HCT116 (cell line): ENCODE measurements around the gene C1orf105. TPM values are rescaled to one million over a fixed set of nuclear protein-coding genes. Genes with fewer than 3 reads are reported as not detected.

Experiments
- ATAC-seq: fragments of 200-7000 bp; cut with Tn5 transposase; 2 replicates; pipeline ENCODE4 v1.9.1; 2020; ENCODE audit warnings: mild to moderate bottlenecking, moderate library complexity
- BruUV-seq: library from RNA; stranded (reverse); fragments of 400-500 nt; replicated peaks from 2 replicates; lab custom pipeline; 2021; lab: Mats Ljungman, UMichigan
- CTCF ChIA-PET: fragments of 300-600 bp; sonication (Branson Sonifier 250); formaldehyde crosslinking; loops from one replicate; lab custom pipeline; 2021; ENCODE audit warnings: antibody characterized with exemption; lab: Charles Lee
- POLR2A ChIA-PET: fragments of 300-600, 350-600 bp; sonication (Branson Sonifier 250); formaldehyde crosslinking; loops from one replicate; lab custom pipeline; 2021; ENCODE audit warnings: antibody characterized with exemption; lab: Charles Lee
- RAD21 ChIA-PET, 2 experiments: fragments of 300-600 bp; sonication (Branson Sonifier 250); formaldehyde crosslinking; loops; one replicate each; lab custom pipeline; 2023; ENCODE audit warnings: low total read pairs in 2 of 2; ENCODE audit not compliant: uncharacterized antibody in 2 of 2, unreplicated experiment in 2 of 2, low non-redundant PET in 1 of 2; lab: Charles Lee
- DNase-seq: peaks from one replicate; pipeline ENCODE4 v3.0.0-alpha.2; 2010; ENCODE audit warnings: low read depth, low spot score
- H2AFZ ChIP-seq: fragments of 200-600 bp; shearing (Covaris generic), sonication (generic); 2 replicates; pipeline ENCODE4 v1.6.1; 2017; ENCODE audit warnings: low read depth, mixed run types, mixed read lengths, antibody characterized with exemption, low read length; ENCODE audit not compliant: poor library complexity, severe bottlenecking
- H3K27ac ChIP-seq: 2 replicates; pipeline ENCODE4 v1.5.1; 2012; ENCODE audit warnings: low read depth, low read length
- H3K27me3 ChIP-seq: fragments of 200-600 bp; sonication (generic); 2 replicates; pipeline ENCODE4 v1.6.1; 2016; ENCODE audit warnings: mixed run types, low read length, mixed read lengths; ENCODE audit not compliant: insufficient read depth
- H3K36me3 ChIP-seq, 2 experiments: fragments of 200-500 bp in 1 of 2; fragments of 200-600 bp in 1 of 2; sonication (Bioruptor generic) in 1 of 2; sonication (generic) in 1 of 2; 2 replicates each; pipeline versions ENCODE4 v1.5.1 to v1.6.1; 2014 to 2016; ENCODE audit warnings: low read length in 2 of 2, inconsistent platforms in 1 of 2, mixed read lengths in 1 of 2, mixed run types in 1 of 2; ENCODE audit not compliant: insufficient read depth in 2 of 2, control insufficient read depth in 1 of 2
- H3K4me1 ChIP-seq, 2 experiments: fragments of 200-600 bp in 1 of 2; sonication (generic) in 1 of 2; 2 replicates each; pipeline versions ENCODE4 v1.5.1 to v1.6.1; 2012 to 2017; ENCODE audit warnings: low read length in 2 of 2, inconsistent platforms in 1 of 2, mild to moderate bottlenecking in 1 of 2, mixed read lengths in 1 of 2, mixed run types in 1 of 2, moderate library complexity in 1 of 2; ENCODE audit not compliant: insufficient read depth in 2 of 2, control insufficient read depth in 1 of 2
- H3K4me2 ChIP-seq: fragments of 200-600 bp; sonication (generic); 2 replicates; pipeline ENCODE4 v1.6.1; 2017; ENCODE audit warnings: mixed run types, low read length, mixed read lengths
- H3K4me3 ChIP-seq, 2 experiments: fragments of 200-600 bp in 1 of 2; sonication (generic) in 1 of 2; replicated peaks in 1 of 2; 2 replicates each; pipeline ENCODE4 v1.5.1; 2011 to 2016; ENCODE audit warnings: low read length in 2 of 2, control low read depth in 1 of 2, low read depth in 1 of 2, mild to moderate bottlenecking in 1 of 2, mixed read lengths in 1 of 2, mixed run types in 1 of 2
- H3K79me2 ChIP-seq: fragments of 200-600 bp; sonication (generic); 2 replicates; pipeline ENCODE4 v1.6.1; 2017; ENCODE audit warnings: mild to moderate bottlenecking, mixed run types, low read length, moderate library complexity, mixed read lengths; ENCODE audit not compliant: insufficient read depth
- H3K9ac ChIP-seq: fragments of 200-600 bp; sonication (generic); 2 replicates; pipeline ENCODE4 v1.6.1; 2016; ENCODE audit warnings: low read length, mixed read lengths
- H3K9me2 ChIP-seq: fragments of 200-600 bp; sonication (generic), shearing (Covaris generic); 2 replicates; pipeline ENCODE4 v1.6.1; 2017; ENCODE audit warnings: mixed run types, mild to moderate bottlenecking, moderate library complexity; ENCODE audit not compliant: insufficient read depth
- H3K9me3 ChIP-seq, 2 experiments: fragments of 200-500 bp in 1 of 2; fragments of 200-600 bp in 1 of 2; sonication (Bioruptor generic) in 1 of 2; sonication (generic) in 1 of 2; 2 replicates each; pipeline ENCODE4 v1.6.1; 2014 to 2017; ENCODE audit warnings: low read length in 2 of 2, mixed read lengths in 2 of 2, inconsistent platforms in 1 of 2, low read depth in 1 of 2, mild to moderate bottlenecking in 1 of 2, mixed run types in 1 of 2, moderate library complexity in 1 of 2; ENCODE audit not compliant: control insufficient read depth in 1 of 2, insufficient read depth in 1 of 2
- H4K20me1 ChIP-seq: fragments of 200-600 bp; sonication (generic), shearing (Covaris generic); 2 replicates; pipeline ENCODE4 v1.6.1; 2017; ENCODE audit warnings: mixed run types, mild to moderate bottlenecking, moderate library complexity; ENCODE audit not compliant: insufficient read depth
- ATF3 ChIP-seq: IDR thresholded peaks from 2 replicates; pipeline ENCODE4 v1.6.1; 2012
- CBX3 ChIP-seq: IDR thresholded peaks from 2 replicates; pipeline ENCODE4 v1.6.1; 2012; ENCODE audit warnings: low read depth
- CEBPB ChIP-seq: IDR thresholded peaks from 2 replicates; pipeline ENCODE4 v1.6.1; 2012; ENCODE audit warnings: low read depth
- CTCF ChIP-seq, 3 experiments: fragments of 200-600 bp in 1 of 3; sonication (generic) in 1 of 3; IDR thresholded peaks in 2 of 3; conservative IDR thresholded peaks in 1 of 3; 2 replicates each; pipeline ENCODE4 v1.5.1; 2012 to 2017; ENCODE audit warnings: low read depth in 2 of 3, low read length in 2 of 3, antibody characterized with exemption in 1 of 3, borderline replicate concordance in 1 of 3, control low read depth in 1 of 3, mild to moderate bottlenecking in 1 of 3, mixed read lengths in 1 of 3, mixed run types in 1 of 3, moderate library complexity in 1 of 3; ENCODE audit not compliant: insufficient read depth in 1 of 3
- ELF1 ChIP-seq: IDR thresholded peaks from 2 replicates; pipeline ENCODE4 v1.6.1; 2012; ENCODE audit warnings: low read depth, borderline replicate concordance
- EZH2 ChIP-seq: fragments of 200-600 bp; sonication (generic); IDR thresholded peaks from 2 replicates; pipeline ENCODE4 v1.6.1; 2017; ENCODE audit warnings: antibody characterized with exemption, mixed run types
- JUND ChIP-seq: IDR thresholded peaks from 2 replicates; pipeline ENCODE4 v1.6.1; 2012
- MAX ChIP-seq: IDR thresholded peaks from 2 replicates; pipeline ENCODE4 v1.6.1; 2012
- RAD21 ChIP-seq: IDR thresholded peaks from 2 replicates; pipeline ENCODE4 v1.6.1; 2012; ENCODE audit warnings: low read depth, mild to moderate bottlenecking
- REST ChIP-seq: IDR thresholded peaks from 2 replicates; pipeline ENCODE4 v1.6.1; 2012; ENCODE audit warnings: low read depth
- SIN3A ChIP-seq: IDR thresholded peaks from 2 replicates; pipeline ENCODE4 v1.6.1; 2012; ENCODE audit warnings: low read depth
- SRF ChIP-seq: IDR thresholded peaks from 2 replicates; pipeline ENCODE4 v1.6.1; 2012; ENCODE audit warnings: low read depth
- TCF7L2 ChIP-seq: IDR thresholded peaks from 2 replicates; pipeline ENCODE4 v1.7.0; 2011; ENCODE audit warnings: borderline replicate concordance, inconsistent platforms; ENCODE audit not compliant: insufficient read depth, insufficient read length; ENCODE audit errors: extremely low read depth
- YY1 ChIP-seq: IDR thresholded peaks from 2 replicates; pipeline ENCODE4 v1.6.1; 2011; ENCODE audit warnings: low read length, low read depth, moderate library complexity, mild to moderate bottlenecking; ENCODE audit not compliant: insufficient replicate concordance; ENCODE audit errors: extremely low read depth
- ZFX ChIP-seq: fragments of 450-650 bp; IDR thresholded peaks from 2 replicates; pipeline ENCODE4 v1.6.1; 2017
- ZNF274 ChIP-seq: fragments of 200-500 bp; sonication (Bioruptor generic); IDR thresholded peaks from 2 replicates; pipeline ENCODE4 v1.6.1; 2014; ENCODE audit warnings: mild to moderate bottlenecking, low read depth, low read length, inconsistent platforms
- intact Hi-C: fragments of 100-400 bp; cut with micrococcal nuclease; formaldehyde crosslinking; loops from 2 replicates; pipeline ENCODE4 v1.10.0; 2022
- total RNA-seq: library from RNA; stranded (reverse); gene quantifications from one replicate; pipeline ENCODE4 v1.2.1, GENCODE V29; 2021; ENCODE audit not compliant: unreplicated experiment

Gene C1orf105
- total RNA-seq, 1 experiment from 2014 or later, result not detected

GRCh38 chr1:172467446-172467845 is 47.0 kb downstream of the C1orf105 start:
- TF ChIP-seq SIN3A (no peak), CBX3 (no peak), EZH2 (no peak), ATF3 (no peak), ELF1 (no peak), MAX (no peak), SRF (no peak), RAD21 (no peak), CTCF (IDR thresholded peaks at IDR 0.05 in 2 of 3, conservative IDR thresholded peaks at IDR 0.05 in 1 of 3; ENCODE audit: borderline replicate concordance in 1 of 3, insufficient read depth in 1 of 3, low read depth in 2 of 3, low read length in 2 of 3) (no peak), REST (no peak), TCF7L2 (no peak), ZNF274 (no peak), ZFX (no peak), JUND (no peak), CEBPB (no peak), YY1 (no peak)
- H3K4me1 ChIP-seq, result peaks cover 8 to 26% of the 10 kb centered on the region in 2 experiments; a peak in 3 of 4 replicates
- H3K4me3 ChIP-seq, result no peak overlapping the region
- ChIA-PET CTCF (no interaction called here), POLR2A (no interaction called here), RAD21 (no interaction called here)
- no peak for DNase-seq
- intact Hi-C loops, result no loop called here
- H3K4me2 ChIP-seq, result peak overlapping the region; percentile 62
- no peaks in the 10 kb centered on the region for H3K27me3 ChIP-seq
- no peaks in the 10 kb centered on the region for H3K79me2 ChIP-seq
- no TSS peak for BruUV-seq
- peak overlapping the region; percentile 60 for H2AFZ ChIP-seq
- peak; percentile 47; the same call in 1 of the 2 replicates for ATAC-seq
- no peaks in the 10 kb centered on the region for H3K9me2 ChIP-seq
- H4K20me1 ChIP-seq, result no peaks in the 10 kb centered on the region
- no peak overlapping the region for H3K9ac ChIP-seq
- no peaks in the 10 kb centered on the region for H3K9me3 ChIP-seq
- no peak overlapping the region for H3K27ac ChIP-seq
- no peaks in the 10 kb centered on the region for H3K36me3 ChIP-seq
